HG03442 (cell line): ENCODE results near the gene CDHR1.

Source experiments
- ATAC-seq: cut with Tn5 transposase; IDR thresholded peaks from one replicate; pipeline ENCODE4 v1.9.1; 2021; ENCODE audit warnings: mild to moderate bottlenecking, moderate library complexity; ENCODE audit not compliant: unreplicated experiment

The CDHR1 gene

GRCh38 chr10:84196941-84197340 is 2.6 kb downstream of the CDHR1 start:
- no peak for ATAC-seq

DNA sequence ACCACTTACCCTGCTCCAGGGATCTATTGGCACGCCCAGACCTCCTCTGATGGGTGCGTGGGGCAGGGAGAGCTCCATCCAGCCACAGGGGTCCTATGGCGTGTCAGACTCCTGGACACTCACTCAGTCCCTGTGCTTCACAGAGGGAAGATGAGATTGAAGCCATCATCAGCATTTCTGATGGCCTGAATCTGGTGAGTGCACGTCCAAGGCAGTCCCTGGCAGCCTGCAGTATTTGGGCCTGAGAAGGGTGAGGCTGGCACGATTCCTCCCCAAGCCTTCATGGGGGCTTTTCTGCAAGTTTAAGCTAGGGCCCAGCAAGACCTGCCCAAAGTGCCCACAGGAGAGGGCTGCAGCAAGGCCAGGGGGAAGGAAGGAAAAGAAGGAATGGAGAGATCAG is 3.3 kb downstream of the CDHR1 start:
- ATAC-seq: no peak

DNA sequence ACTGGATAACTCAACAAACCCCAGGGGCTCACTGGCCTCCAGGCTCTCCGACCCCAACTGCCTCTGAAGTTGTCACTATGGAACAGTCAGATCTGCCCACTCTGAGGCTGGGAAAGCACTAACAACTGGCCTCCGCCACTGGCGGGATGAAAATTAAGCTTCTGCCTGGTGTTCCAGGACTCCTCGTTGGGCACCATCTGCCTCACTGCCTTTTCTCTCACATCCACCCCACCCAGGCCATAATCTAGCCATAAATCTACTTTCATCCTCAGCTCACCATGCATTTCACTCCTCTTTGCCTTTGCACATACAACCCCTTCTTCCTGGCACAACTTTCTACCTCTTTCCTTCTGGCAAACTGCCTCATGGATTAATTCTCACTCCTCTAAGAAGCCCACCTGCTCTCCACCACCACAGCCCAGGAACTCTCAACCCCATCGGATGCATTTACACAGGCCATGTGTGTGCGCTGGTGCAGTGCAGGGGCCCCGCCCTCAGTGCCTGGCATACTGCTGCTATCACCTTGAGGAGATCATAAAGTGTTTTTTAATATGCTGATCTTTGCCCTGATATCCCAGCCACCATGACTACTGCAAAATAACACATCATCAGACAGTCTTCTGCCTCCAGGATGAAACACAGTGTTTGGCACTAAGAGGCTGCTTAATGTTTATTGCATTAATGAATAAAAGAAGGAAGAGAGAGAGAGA is 4.0 kb downstream of the CDHR1 start:
- no peak for ATAC-seq

DNA sequence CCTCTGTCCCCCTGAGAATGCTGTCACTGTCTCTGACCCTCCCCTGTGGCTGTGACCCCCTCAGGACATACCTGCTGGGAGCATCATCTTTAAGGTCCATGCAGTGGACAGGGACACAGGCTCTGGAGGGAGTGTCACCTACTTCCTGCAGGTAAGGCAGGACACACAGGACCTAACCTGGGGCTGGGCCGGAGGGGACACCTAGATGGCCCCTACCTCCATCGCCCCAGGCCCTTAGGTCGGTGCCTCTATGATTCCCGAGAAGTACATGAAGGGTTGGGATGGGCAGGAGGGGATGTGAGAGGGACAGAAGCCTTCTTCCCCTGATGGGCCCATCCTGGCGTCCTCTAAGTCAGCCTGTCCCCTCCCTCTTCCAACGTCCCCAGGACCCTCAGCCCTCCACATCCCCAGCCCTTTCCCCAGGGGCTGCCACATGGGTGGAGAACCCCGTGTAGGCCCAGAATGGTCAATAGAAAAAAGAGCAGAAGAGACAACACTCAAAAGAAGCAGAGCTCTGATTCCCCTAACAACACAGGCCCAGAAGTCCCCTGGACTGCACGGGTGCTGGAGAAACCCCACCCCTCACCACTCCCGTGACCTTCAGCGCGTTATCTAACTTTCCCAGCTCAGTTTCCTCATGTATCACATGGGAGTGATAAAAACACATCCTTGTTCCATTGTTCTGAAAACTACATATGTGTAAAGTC is 6.4 kb downstream of the CDHR1 start:
- ATAC-seq: no peak

DNA sequence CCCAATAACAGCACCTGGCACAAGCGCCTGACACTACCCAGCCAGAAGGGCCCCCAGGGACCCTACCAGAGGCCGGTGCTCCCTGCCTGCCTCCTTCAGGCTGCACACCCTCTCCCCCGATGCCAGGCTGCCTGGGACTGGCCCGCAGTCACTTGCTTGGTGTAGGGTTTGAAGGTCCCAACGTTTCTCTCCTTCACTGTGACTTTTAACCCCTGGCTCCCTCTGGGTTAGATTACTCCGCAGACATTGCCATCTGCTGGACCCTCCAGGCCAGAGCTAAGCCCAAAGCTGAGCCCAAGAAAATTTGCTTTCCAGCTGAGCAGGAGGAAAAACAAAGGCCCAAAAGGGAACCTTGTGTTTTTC is 6.9 kb downstream of the CDHR1 start:
- no peak for ATAC-seq

DNA sequence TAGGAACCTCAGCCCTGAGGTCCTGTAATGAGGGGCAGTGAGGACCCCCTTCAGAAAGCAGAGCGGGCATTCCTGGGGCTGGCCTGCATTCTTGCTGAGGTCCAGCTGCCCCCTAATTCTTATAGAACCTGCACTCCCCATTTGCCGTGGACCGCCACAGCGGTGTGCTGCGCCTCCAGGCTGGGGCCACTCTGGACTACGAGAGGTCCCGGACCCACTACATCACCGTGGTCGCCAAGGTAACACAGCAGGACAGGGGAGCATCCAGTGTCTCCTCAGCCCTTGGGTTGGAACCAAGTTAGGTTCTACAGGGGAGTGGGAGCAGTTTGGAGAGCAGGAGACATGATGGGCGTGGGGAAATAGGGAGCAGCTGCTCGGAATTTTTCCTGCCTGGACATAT is 7.3 kb downstream of the CDHR1 start:
- no peak for ATAC-seq

- no peak for ATAC-seq
Measured at GRCh38 chr10:84202349-84202748, 8.0 kb downstream of the CDHR1 start.

GRCh38 chr10:84204122-84204521 is 9.8 kb downstream of the CDHR1 start:
- ATAC-seq: peak; percentile 59

- ATAC-seq: no peak
Measured at GRCh38 chr10:84204610-84205009, 10.3 kb downstream of the CDHR1 start.

DNA sequence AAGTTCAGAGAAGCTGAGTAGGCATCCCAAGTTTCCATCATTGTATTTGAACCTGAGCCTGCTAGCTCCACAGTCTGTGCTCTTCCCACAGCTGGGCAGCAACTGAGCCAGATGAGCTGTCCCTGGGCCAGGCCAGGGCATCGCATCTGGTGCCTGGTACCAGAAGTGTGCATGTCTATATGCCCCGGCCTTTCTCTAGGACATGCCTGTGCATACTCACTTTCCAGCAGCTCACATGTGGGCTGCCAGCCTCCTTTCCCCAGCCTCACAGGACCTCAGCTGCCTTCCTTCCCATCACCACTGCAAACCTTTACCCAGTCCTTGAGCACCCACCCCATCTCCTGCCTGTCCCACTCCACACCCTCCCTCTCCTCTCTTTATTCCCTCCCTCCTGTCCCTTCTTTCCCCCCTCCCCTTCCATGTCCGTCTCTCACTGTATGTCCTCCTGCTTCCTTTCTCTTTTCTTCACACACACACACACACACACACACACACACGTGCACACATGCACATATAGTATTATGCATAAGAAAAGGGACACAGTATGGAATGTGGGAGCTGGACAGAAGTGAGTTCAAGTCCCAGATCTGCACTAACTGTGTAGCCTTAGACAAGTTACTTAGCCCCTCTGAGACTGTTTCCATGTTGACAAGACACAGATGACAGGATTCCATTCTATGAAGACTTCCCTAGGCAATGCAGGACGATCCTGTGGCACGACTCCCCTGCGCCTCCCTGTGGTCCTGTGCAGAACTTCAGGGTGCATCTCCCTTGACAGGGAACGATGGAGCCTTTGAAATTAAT is 10.9 kb downstream of the CDHR1 start:
- peak; percentile 88 for ATAC-seq

DNA sequence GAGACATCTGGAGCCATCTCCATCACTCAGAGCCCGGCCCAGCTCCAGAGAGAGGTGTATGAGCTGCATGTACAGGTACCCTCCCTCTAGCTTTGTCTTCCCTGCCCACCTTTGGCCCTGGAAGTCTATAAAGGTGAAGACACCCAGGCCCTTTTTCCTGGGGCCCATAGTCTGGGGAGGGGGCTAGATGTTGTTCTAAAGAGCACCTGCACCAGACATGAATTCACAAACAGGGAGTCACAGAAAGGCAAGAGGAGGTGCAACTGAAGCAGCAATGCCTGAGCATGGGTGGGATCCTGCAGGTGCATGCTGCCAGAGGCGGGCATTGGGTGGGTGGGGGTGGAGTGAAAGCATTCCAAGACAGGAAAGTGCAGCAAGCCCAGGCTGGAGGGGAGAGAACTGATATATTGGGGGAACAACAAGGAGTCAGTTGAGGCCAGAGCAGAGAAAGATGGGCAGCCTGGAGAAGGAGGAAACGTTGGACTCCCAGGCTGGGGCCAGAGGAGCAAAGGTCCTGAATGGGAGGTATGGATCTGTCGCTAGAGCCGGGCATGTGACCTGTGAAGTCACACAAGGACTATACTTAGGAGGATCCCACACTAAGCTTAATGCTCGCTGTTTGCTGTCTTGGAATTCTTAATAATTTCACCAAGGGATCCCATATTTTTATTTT is 11.7 kb downstream of the CDHR1 start:
- ATAC-seq: no peak

DNA sequence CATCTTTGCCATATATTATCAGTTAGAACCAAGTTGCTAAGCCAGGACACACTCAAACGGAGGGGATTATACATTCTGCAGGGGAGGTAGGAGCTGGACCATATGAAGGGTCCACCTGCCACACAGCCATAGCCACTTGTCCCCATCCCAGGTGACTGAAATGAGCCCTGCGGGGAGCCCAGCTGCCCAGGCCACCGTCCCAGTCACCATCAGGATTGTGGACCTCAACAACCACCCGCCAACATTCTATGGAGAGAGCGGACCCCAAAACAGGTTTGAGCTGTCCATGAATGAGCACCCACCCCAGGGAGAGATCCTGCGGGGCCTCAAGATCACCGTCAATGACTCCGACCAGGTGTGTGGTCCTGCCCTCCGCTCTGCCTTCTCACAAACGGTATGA is 13.7 kb downstream of the CDHR1 start:
- no peak for ATAC-seq

DNA sequence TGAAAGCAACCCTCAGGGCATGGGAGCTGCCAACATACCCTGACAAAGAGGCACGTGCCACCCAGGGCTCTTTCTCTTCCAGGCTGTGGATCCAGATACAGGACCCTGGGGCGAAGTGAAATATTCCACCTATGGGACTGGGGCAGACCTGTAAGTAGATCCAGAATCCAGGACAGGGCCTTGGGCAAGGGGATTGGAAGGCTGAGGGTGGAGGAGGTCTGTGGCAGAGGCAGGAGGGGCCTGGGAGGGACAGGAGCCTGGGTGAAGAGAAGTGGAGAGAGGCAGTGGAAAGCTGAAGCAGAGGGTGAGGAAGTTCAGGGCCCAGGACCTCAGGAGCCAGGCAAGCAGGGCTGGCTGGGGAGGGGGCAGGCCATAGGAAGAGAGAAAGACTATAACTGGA is 17.2 kb downstream of the CDHR1 start:
- ATAC-seq: no peak

GRCh38 chr10:84212014-84212413 is 17.7 kb downstream of the CDHR1 start:
- no peak for ATAC-seq

- ATAC-seq: no peak
Measured at GRCh38 chr10:84213076-84213475, 18.7 kb downstream of the CDHR1 start.

- ATAC-seq: peak; percentile 15
Measured at GRCh38 chr10:84214046-84214572, 19.8 kb downstream of the CDHR1 start.

- peak; percentile 93 for ATAC-seq
Measured at GRCh38 chr10:84214612-84215235, 20.4 kb downstream of the CDHR1 start.

- no peak for ATAC-seq
Measured at GRCh38 chr10:84216834-84217233, 22.5 kb downstream of the CDHR1 start.

DNA sequence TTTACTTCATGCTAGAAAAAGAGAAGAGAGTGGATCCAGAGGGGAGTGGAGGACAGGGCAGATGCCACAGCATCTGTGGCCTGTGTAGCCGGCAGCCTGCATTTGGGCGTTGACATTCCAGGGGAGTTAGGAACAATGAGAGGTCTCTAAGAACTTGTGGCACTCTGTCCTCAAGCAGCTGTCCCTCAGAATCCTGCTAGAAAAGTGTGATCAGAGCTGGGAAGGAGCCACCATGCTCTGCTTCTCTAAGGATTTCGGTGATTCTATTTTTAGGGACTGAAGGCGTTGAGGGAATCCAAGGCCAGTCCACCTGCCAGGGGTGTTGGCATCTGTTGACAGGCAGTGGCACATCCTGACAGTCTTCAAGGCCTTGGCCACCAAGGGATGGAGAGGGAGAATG is 23.4 kb downstream of the CDHR1 start:
- no peak for ATAC-seq

GRCh38 chr10:84221916-84222315 is 27.6 kb downstream of the CDHR1 start:
- no peak for ATAC-seq
